G401 (cell line): ENCODE results near the gene MAMDC2. TPM values are rescaled to one million over a fixed set of nuclear protein-coding genes. Genes with fewer than 3 reads are reported as not detected.

Source experiments
- DNase-seq: peaks from one replicate; pipeline ENCODE4 v3.0.0-alpha.2; 2015; ENCODE audit warnings: low spot score
- in situ Hi-C: cut with HindIII; loops from 2 replicates; pipeline ENCODE4 v1.10.0; 2016; ENCODE audit warnings: low sequenced_read_pairs, mixed read lengths
- total RNA-seq: library from RNA; depleted of rRNA; stranded (reverse); fragments of >200 nt; shearing (Covaris generic); gene quantifications from 2 replicates; pipeline ENCODE4 v1.2.3, GENCODE V29; 2014

Gene MAMDC2
- total RNA-seq, 1 experiment from 2014 or later = 0.81 TPM

DNA sequence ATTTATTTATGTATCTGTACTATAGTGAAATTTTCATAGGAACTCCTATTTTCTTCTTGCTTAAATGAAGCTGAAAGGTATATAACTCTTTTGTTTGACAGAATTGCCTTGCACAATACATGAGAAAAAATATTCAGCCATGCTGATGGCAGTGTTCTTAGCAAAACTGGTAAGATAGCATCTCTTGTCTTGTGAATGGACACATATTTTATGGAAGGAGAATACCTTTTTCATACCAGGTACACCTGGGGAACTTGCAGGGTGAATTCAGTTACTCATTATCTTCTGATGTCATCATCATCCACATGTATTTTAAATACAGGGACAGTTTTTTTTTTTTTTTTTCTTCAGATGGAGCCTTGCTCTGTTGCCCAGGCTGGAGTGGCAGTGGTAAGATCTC is 49.4 kb downstream of the MAMDC2 start:
- in situ Hi-C loops = no loop called here
- DNase-seq = no peak

DNA sequence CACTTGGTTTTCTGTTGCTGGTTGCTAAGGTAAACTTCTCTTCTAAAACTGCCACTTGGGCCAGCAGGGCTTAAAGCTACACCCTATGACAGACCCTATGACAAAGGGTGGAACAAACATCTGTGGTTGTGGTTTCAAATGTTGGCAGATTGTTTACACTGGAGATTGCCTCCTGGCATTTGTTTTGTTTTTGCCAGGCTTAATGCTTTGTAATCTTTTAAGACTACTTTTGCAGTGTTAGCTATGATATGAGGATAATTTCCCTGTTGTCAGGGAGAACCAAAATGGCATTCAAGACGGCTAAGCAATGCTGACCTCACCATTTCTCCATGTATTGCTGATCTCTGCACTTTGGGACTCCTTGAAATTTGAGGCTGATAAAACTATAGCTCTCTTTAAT is 50.3 kb downstream of the MAMDC2 start:
- in situ Hi-C loops = no loop called here

DNA sequence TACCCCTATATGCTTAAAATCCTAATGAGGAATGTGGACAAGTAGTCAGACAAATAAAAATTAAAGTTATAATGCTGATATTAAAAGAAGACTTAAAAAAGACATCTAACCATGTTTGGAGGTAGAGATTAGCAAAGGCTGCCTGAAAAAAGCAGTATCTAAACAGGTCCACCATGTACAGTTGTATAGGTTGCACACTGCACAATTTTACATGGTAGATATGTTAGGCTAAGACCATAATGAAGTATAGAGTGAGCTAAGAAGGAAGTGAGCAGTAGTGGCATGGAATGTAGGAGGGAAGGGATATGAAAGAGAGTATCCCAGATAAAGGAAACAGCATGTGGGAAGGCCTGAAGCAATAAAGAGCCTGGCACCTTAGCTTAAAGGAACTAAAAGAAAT is 51.1 kb downstream of the MAMDC2 start:
- in situ Hi-C loops = no loop called here
- no peak for DNase-seq

More for the DNA sequence above, 50.3 kb downstream of the MAMDC2 start:
- DNase-seq = no peak

DNA sequence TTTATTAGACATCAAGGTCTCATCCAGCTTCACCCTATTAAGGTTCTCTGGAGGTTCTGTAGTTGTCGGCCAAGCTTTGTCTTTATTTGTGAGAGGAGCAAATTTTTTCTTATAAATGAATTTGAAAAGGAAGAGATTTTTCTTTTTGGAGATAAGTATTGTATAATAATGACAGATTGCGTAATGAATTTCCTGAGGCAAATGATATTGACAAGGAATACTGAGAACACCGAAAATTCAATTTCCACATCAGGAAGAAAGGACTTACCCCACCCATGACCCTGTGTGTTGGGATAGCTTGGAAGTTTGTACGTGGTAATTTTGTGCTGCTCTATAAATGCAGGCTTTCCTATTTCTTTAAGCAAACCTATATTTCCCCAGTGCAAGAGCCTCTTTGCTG is 53.5 kb downstream of the MAMDC2 start:
- in situ Hi-C loops = no loop called here

DNA sequence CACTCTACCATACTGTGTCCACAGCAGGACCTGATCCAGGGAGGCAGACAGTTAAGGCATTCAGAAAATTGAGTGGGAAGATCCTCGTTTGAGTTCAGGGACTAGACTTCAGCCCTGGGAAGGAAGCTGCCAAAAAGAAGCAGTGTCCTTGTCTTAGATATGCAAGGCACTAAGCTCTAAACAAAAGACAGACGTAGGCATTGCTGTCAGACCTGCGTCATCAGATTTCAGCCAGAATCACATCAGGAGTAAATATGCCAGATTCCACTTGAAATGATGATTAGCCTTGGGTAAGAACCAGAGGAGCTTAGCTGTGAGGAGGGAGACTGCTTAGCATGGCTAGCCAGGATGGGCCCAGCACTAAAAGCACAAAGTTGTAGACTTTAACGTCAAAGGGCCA is 56.7 kb downstream of the MAMDC2 start:
- no peak for DNase-seq
- in situ Hi-C loops = no loop called here

More for the DNA sequence above, 53.5 kb downstream of the MAMDC2 start:
- DNase-seq = no peak

DNA sequence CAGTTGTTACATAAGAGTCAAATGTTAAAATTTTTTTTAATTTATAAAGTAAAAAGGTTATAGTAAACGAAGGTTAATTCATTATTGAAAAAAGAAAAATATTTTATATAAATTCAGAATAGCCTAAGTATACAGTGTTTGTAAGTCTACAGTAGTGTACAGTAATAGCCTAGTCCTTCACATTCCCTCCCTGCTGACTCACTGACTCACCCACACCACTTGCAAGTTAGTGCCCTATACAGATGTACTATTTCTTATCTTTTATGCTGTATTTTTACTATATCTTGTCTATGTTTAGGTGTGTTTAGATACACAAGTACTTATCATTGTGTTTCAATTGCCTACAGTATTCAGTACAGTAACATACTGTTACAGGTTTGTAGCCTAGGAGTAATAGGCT is 57.6 kb downstream of the MAMDC2 start:
- no peak for DNase-seq
- in situ Hi-C loops = no loop called here

DNA sequence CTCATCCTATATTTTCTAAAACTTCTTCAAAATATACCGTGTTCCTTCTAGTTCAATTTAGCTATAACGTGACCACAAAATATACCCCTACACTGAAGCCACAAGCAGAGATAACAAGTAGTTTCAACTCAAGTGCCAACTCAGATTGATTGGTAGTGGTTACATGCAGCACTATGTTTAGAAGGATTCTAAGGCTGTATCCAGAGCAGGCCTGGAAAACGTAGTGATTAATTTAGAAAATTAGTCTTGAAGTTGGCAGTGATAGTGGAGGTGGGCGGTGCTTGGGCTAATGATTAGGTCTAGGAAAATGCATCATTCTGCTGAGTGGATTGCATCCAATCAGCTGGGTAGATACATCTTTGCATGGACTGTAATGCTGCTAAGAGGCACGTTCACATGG is 61.5 kb downstream of the MAMDC2 start:
- in situ Hi-C loops = no loop called here
- DNase-seq = no peak

DNA sequence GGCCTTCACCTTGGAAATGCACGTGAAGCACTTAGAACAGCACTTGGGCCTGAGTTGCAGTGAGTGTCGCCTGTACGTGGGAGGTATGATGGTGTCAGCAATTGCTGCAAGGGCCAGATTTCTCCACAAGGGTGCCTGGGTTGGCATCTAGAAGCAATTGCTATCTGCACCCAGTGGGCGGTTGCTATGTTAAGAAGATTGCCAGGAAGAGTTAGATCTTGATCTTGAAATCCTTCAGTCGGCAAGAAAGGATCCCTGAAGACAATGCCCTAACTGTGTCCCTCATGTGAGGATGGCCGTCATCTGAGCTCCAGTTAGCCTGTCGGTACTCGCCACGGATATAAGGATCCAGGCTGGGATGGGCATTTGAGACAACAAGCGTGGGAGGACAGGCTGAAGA is 62.9 kb downstream of the MAMDC2 start:
- no peak for DNase-seq
- in situ Hi-C loops = no loop called here

DNA sequence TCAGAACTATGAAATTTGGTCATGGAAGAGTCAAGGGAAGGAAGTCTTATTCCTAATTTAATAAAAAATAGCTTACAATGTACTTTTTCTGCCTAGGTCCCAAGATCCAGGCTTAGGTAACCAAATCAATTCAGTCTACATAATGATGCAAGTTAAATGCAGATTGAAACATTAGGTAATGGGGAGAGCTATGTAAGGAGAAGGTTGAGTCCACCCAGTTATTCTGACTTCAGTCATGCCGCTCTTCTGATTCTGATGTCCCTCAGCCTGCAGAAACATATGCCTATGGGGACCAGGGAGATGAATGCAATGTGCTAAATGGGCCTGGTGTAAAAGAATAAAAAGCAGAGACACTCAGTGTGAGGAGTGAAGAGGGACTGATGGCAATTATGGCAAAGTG is 63.9 kb downstream of the MAMDC2 start:
- in situ Hi-C loops = no loop called here
- no peak for DNase-seq

DNA sequence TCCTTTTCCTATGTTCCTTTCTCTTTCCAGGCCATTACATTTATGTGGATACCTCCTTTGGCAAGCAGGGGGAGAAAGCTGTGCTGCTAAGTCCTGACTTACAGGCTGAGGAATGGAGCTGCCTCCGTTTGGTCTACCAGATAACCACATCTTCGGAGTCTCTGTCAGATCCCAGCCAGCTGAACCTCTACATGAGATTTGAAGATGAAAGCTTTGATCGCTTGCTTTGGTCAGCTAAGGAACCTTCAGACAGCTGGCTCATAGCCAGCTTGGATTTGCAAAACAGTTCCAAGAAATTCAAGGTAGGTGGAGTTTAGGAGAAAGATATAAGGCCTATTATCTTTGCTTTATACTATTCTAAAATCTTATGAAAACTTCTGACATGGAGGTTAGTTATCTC is 64.5 kb downstream of the MAMDC2 start:
- in situ Hi-C loops = no loop called here
- no peak for DNase-seq

DNA sequence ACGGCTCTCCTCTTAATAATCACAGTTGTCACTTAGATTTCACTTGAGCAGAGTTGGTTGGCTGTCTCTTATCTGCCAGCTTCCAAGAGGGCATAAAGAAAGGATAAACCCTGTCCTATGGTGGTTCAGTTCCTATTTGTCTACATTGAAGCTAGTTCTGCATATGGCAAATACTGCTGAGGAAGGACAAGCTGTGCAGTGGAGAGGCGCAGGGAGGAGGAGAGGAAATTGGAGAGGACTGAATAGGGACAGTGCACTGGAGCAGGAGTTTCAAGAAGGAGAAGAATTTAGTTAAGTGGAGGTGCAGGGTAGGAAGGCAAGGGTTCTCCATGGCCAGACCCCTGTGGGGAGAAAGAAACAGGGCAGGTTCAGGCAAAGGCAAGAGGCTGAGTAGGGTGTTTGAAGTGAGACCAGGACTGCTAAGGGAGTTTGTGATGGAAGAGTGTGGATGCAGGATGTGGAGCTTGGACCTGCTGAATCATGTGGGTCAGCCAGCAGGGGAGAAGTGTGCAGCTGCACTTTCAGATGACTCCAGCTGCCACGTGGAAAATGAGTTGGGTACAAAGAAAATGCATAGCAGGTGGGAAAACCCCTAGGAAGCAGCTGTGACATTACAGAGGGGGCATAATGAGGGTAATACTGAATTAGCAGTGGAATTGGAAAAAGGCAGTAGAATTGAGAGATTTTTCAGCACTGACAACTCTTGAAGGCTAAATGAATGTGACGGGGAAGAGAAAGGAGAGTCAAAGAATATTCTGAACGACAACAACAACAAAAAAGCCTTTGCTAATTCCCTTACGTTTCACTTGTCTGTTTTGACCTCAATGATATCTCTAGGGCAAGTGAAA is 66.8 kb downstream of the MAMDC2 start:
- in situ Hi-C loops = no loop called here

DNA sequence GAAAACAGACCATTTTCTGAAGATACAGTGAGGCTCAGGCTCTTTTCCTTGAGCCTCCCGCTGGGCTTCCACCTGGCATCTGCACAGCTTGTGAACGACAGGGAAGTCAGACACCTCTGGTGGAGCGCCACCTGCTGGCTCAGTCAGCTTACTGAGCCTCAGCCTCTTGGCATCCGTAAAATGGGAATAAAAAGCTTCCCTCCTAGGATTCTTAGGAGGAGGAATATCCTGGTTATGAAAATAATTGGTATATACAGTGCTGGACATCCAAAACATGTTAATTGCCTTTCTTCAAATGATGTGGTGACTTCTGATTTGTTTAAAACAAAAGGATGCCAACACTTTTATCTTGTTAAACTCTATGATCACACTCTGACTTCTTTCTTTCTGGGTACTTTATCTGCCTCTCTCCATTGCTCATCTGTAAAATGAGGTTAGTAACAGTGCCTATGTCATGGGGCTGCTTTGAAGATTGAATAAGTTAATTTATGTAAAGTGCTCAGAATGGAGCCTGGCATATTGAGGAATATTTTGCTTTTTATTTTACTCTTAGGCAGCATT is 67.5 kb downstream of the MAMDC2 start:
- DNase-seq = peak; percentile 62
- in situ Hi-C loops = no loop called here

More for the DNA sequence above, 66.8 kb downstream of the MAMDC2 start:
- DNase-seq = peak; percentile 18

DNA sequence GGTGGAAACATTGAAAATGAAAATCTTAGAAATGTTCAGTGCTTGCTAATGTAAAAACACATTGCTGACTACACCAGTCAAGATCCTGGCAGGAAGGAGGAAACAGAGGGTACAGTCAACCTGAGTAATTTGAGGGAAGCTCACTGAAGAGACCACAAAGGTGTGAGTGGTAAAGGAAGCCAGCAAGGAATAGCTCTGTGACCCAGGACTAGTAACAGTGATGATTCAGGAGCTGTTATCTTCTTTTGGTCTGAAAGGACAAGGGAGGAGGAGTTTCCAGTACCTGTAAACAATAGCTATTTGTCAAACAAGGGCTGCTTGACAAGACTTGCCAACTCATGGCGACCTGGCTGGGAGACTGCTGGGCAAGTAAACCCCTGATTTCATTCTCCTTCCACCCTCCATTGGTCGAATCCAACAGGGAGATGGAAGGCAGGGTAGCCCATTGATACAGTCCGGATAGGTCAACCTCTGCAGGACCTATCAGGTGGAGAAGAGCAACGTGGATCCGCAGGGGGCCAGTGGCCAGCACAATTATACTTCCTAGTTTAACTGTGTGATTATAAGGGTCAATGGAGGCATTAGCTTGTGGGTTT is 68.1 kb downstream of the MAMDC2 start:
- in situ Hi-C loops = no loop called here
- DNase-seq = no peak

DNA sequence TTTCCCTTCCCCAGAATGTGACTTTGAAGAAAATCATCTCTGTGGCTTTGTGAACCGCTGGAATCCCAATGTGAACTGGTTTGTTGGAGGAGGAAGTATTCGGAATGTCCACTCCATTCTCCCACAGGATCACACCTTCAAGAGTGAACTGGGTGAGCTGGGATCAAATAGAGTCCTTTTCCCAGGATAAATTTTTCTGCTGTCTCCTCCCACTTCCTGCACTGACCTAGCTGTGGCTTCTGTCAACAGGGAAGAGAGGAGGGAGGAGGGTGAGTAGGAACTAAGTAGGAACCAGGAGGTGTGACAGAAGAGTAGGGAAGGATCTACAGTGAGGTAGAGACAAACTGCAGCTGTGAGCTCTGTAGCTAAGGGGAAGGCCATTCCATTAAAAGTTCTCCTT is 69.3 kb downstream of the MAMDC2 start:
- in situ Hi-C loops = no loop called here
- DNase-seq = no peak

DNA sequence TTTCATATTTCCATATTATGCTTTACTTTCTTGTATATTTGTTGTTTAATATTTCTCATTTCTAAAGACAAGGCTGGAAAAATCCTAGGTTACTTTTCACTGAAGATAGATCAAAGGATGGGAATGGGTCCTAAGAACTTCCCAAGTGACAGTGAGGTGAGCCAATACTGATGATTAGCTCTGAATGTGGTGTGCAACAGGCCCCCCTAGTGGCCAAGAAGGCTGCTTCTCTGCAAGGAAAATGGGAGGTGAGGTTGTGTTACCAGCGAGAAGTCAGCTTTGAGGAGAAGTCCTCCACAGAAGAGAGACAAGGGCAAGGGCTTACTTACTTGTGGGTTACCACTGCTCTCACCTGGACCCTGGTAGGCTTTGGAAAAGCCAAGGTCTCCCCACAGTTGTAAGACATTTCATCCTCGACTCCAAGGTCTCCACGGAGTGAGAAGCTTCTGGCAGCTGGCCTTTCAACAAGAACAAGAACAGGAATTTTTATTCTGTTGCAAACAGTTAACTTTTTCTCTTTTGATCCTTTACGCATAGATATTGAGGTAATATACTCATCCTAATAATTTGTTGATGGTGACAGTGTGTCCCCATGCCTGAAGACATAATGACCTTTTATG is 69.9 kb downstream of the MAMDC2 start:
- in situ Hi-C loops = no loop called here
- peak; percentile 46 for DNase-seq

DNA sequence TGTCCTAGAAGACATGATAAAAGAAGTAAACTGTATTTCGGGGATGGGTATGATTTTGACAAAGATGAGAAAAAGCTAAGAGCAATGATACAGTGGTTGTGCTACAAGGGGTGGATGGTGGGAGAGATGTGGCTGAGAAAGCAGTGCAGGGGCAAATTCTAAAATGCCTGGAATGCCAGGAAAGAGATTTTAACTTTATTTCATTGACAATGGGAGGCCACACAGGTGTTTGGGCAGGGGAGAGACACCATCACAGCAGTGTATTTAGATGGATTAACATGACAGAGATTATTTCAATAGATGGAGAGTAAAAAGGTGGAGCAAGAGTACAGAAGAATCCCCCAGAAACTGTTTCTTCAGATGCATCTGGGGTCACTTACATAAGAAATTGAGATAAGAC is 71.2 kb downstream of the MAMDC2 start:
- in situ Hi-C loops = no loop called here
- no peak for DNase-seq

DNA sequence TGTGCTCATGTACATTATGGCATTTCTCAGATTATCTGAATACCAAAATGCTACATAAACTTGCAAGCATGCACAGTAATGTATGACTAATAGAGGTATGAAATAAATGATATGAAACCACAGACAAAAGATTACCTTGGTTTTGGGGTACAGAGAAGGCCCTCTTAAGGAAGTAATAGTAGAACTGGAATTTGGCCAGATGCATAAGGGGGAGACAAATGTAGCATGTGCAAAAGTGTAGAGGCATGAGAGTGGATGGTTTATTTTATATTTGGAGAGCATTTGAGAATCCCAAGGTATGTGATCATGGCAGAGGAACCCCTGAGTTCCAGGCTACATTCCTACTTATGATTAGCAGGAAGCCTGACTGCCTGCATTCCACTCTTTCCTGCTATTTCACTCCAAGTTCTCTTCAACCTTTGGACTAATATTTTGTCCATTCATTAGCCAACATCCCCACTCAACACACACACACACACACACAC is 74.2 kb downstream of the MAMDC2 start:
- in situ Hi-C loops = no loop called here
- DNase-seq = no peak

DNA sequence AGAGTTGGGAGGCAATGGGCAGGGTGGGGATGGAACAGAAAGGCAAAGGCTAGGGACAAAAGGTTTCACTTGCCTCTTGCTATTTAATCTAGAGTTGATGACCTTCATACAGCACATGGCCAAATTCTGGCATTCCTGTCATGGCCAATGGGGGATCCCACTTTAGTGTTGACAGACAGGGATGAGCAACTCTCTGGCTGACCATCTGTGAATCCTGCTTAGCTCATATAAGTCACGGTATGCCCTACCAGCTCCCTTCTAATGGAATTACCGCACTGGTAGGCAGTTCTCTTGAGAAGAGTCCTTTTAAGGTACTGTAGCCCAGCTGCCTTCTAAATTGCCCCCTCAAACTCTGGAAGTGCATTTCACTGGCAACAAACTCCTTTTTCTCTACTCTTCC is 76.1 kb downstream of the MAMDC2 start:
- DNase-seq = no peak
- in situ Hi-C loops = no loop called here

DNA sequence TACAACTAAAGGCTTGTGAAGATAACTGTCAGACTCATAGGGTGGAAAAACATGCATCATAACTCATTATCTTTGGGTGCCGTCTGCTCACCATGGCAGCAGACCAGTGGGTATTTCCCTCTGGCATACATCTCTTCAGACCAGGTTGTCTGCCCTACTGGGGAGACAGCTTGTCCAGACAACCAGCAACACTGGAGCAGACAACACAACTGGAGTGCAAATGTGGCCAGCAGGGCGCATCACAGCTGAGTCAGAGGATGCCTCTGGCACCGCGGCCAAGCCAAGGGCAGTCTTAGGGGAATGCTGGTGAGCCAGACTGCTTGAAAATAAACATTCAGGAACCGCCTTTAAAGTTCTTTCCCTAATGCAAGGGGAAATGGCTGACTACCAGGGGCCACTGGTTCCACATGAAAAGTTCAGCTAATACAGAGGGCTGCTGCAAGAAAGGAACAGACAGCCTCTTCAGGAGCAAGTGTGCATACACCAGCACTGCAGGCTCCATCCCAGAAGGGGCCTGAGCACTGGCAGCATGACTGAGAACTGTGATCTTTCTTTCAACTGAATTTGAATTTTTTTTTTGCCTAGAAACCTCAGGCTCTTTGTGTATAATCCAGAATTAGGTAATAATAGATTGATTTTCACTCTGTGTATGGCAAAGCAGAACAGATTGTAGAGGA is 77.3 kb downstream of the MAMDC2 start:
- no peak for DNase-seq
- in situ Hi-C loops = no loop called here
